ENCODE results near the gene RNF41. TPM values are rescaled to one million over a fixed set of nuclear protein-coding genes. Genes with fewer than 3 reads are reported as not detected.
"Not testable (repeated sequence)": the region's sequence is repeated elsewhere in the genome, so short reads cannot be mapped to it uniquely, and the experiment has no call there.

The RNF41 gene
- total RNA-seq, 2 donors from 2014 or later: 35.5 to 37.4 TPM

DNA sequence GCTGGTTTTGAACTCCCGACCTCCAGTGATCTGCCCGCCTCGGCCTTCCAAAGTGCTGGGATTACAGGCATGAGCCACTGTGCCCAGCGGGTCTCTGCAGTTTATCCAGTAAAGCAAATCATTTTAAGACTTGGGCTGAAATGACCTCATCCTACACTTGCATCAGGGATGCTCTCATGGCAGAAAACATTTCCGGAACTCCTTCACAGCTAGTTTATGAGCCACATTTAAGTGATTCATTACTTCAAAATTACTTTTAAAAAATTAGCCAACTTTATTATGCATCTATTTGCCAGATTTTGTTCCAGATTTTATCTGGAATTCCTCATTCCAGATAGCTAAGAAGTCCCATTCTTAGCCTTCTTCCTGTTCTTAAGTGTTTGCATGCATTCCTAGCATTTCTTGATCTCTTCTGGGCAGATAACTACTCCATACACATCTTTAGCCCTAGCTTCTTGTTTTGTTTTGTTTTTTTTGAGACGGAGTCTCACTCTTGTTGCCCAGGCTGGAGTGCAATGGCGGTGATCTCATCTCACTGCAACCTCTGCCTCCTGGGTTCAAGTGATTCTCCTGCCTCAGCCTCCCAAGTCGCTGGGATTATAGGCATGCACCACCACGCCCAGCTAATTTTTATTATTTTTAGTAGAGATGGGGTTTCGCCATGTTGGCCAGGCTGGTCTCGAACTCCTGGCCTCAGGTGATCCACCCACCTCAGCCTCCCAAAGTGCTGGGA lies 24.7 kb downstream of the RNF41 start:
- H3K27ac Mint-ChIP-seq, DNase-seq: not testable (repeated sequence)

GRCh38 chr12:56193025-56193578 lies 28.6 kb downstream of the RNF41 start:
- Mint-ChIP-seq H3K27ac (peak overlapping the region; percentile 79), H3K36me3 (ENCODE audit: low read depth) (peaks cover 13% of the 10 kb centered on the region), H3K4me1 (peaks cover 34% of the 10 kb centered on the region), H3K4me3 (peak overlapping the region; percentile 4), H3K27me3 (peaks cover 4% of the 10 kb centered on the region)
- DNase-seq: peak; percentile 25 to 62 (median 34)
- no peak for ATAC-seq
- H3K9me3 ChIP-seq (ENCODE audit: control insufficient read depth, low read length, poor library complexity, severe bottlenecking): no peaks in the 10 kb centered on the region

More for the DNA sequence above, 24.7 kb downstream of the RNF41 start:
- not testable (repeated sequence) for H3K36me3 Mint-ChIP-seq (ENCODE audit: low read depth); H3K27me3 Mint-ChIP-seq; ATAC-seq; H3K9me3 ChIP-seq (ENCODE audit: control insufficient read depth, low read length, poor library complexity, severe bottlenecking); H3K4me3 Mint-ChIP-seq
- H3K4me1 Mint-ChIP-seq: peaks cover 16% of the 10 kb centered on the region

- no peaks in the 10 kb centered on the region for H3K9me3 ChIP-seq (ENCODE audit: control insufficient read depth, low read length, poor library complexity, severe bottlenecking)
- peak overlapping the region; percentile 79 for H3K27ac Mint-ChIP-seq
- peaks cover 13% of the 10 kb centered on the region for H3K36me3 Mint-ChIP-seq (ENCODE audit: low read depth)
- ATAC-seq (no peak), DNase-seq (no peak)
- peaks cover 39% of the 10 kb centered on the region for H3K4me1 Mint-ChIP-seq
- H3K4me3 Mint-ChIP-seq: peak overlapping the region; percentile 61
- H3K27me3 Mint-ChIP-seq: peaks cover 4% of the 10 kb centered on the region
Observed at GRCh38 chr12:56192582-56192981, 29.1 kb downstream of the RNF41 start.

DNA sequence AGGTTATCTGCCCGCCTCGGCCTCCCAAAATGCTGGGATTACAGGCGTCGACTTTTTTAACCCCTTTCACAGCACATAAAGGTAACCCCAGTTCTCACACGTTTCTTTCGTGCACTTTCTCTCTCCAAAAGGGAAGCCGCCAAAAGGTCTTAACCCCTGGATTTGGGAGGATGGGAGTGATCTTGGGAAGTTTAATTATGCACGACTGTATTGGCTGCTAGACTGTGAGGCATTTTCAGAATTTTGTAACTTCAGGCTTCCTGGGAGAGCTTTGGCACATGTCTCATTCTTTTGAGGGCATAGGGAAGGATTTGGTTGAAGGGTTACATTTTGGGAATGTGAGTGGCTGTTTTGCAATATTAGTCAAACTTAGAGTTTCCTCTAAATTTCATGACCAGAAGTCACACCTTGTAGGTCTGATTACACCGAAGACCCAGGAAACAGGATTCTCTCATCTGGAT lies 31.0 kb downstream of the RNF41 start:
- no peaks in the 10 kb centered on the region for H3K9me3 ChIP-seq (ENCODE audit: control insufficient read depth, low read length, poor library complexity, severe bottlenecking)
- Mint-ChIP-seq H3K4me1 (peaks cover 50% of the 10 kb centered on the region), H3K27me3 (peaks cover 4% of the 10 kb centered on the region), H3K4me3 (peak overlapping the region; percentile 99), H3K36me3 (ENCODE audit: low read depth) (peaks cover 15% of the 10 kb centered on the region), H3K27ac (peak overlapping the region; percentile 100)
- no peak for DNase-seq
- ATAC-seq: no peak

DNA sequence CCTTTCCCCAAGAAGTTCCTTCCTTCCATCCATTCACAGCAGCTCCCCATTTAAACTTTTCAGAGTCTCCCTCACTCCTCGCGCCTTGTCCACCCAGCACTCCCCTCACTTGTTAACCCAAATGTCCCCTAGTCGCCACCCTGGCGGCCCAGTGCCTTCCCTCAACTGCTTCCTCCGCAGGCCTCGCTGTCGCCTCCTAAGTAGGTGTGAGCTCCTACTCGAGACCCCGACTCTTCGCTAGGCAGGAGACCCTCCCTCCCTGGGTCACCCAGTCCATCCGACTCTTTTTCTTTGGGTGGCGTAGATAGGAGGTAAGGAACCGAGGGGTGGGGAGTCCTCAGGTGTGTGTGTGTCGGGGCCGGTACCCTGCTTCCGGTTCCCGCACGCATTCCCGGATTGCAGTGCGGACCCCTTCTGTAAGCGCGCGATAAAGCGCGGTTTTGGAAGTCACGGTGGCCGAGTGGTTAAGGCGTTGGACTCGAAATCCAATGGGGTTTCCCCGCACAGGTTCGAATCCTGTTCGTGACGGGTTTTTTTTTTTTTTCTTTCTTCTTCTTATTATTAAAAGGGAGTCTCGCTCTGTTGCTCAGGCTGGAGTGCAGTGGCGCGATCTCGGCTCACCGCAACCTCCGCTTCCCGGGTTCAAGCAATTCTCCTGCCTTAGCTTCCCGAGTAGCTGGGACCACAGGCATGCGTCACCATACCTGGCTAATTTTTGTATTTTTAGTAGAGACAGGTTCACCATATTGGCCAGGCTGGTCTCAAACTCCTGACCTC lies 31.6 kb downstream of the RNF41 start:
- peak; percentile 41 to 61 (median 59) for DNase-seq
- peak overlapping the region; percentile 100 for H3K27ac Mint-ChIP-seq
- peaks cover 52% of the 10 kb centered on the region for H3K4me1 Mint-ChIP-seq
- peak; percentile 32 for ATAC-seq
- H3K9me3 ChIP-seq (ENCODE audit: control insufficient read depth, low read length, poor library complexity, severe bottlenecking): no peaks in the 10 kb centered on the region
- H3K36me3 Mint-ChIP-seq (ENCODE audit: low read depth): peaks cover 15% of the 10 kb centered on the region
- peaks cover 4% of the 10 kb centered on the region for H3K27me3 Mint-ChIP-seq
- H3K4me3 Mint-ChIP-seq: peak overlapping the region; percentile 99

- peaks cover 11% of the 10 kb centered on the region for H3K36me3 Mint-ChIP-seq (ENCODE audit: low read depth)
- H3K27ac Mint-ChIP-seq: peak within 1 kb of the TSS; percentile 100
- peak within 1 kb of the TSS; percentile 99 for H3K4me3 Mint-ChIP-seq
- ATAC-seq: peak; percentile 87
- DNase-seq: peak; percentile 81 to 91 (median 87)
- peaks cover 48% of the 10 kb centered on the region for H3K4me1 Mint-ChIP-seq
- peaks cover 4% of the 10 kb centered on the region for H3K27me3 Mint-ChIP-seq
- no peaks in the 10 kb centered on the region for H3K9me3 ChIP-seq (ENCODE audit: control insufficient read depth, low read length, poor library complexity, severe bottlenecking)
Observed at GRCh38 chr12:56189099-56189917, 32.4 kb downstream of the RNF41 start, which contains the start of gene SMARCC2. Gene SMARCC2 (minus strand): TSS chr12:56189483. CDS start chr12:56189461, 22 bp downstream.

DNA sequence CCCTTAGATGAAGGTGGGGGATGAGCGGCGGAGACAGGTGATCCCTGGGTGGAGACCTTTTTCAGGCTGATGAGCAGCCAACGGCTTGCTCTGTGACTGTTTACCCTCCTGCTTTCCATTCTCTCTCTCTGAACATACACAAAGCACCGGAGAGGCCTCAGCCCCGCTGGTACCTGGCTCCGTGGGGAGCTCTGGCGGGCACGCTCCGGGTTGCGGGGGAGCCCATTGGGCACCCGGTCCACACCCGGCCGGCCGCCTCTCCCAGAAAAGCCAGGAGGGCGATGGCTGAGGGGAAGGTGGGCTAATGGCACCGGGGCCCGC lies 33.0 kb downstream of the RNF41 start:
- DNase-seq (peak in 1 of 3 donors; percentile 10), ATAC-seq (peak; percentile 6)
- Mint-ChIP-seq H3K4me3 (peak overlapping the region; percentile 99), H3K27me3 (peaks cover 4% of the 10 kb centered on the region), H3K27ac (peak overlapping the region; percentile 95), H3K36me3 (ENCODE audit: low read depth) (peaks cover 8% of the 10 kb centered on the region), H3K4me1 (peaks cover 46% of the 10 kb centered on the region)
- no peaks in the 10 kb centered on the region for H3K9me3 ChIP-seq (ENCODE audit: control insufficient read depth, low read length, poor library complexity, severe bottlenecking)

DNA sequence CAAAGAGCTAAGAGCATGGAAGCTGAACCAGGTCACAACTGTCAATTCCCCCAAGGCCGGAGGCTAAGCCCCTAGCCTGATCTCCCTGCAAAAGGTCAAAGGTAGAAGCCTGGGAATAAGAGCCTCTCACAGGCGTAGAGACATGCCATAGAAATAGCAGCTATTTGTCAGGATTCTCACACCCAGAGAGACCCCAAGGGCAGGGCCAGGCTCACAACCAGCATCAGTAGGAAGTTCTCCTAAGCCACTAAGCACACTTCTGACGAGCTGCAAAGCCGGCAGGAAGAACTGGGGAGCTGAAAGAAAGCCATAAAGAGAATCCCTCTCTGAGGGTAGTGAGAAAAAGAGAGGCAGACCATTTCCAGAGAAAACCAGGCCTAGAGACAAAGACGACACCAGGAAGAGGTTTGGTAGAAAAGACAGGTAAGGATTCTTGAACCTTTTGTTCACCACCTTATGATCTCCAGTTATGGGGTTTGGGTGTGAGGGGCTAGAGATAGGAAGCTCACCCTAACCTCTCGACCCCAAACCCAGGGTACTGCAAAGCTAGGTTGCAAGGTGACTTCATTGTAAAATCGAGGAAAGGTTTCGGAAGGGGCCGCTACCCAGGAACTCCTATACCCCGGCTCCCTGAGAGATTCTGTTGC lies 33.5 kb downstream of the RNF41 start:
- Mint-ChIP-seq H3K27ac (peak overlapping the region; percentile 95), H3K4me3 (peak overlapping the region; percentile 99), H3K27me3 (peaks cover 4% of the 10 kb centered on the region), H3K4me1 (peaks cover 42% of the 10 kb centered on the region), H3K36me3 (ENCODE audit: low read depth) (peaks cover 8% of the 10 kb centered on the region)
- no peak for DNase-seq
- H3K9me3 ChIP-seq (ENCODE audit: control insufficient read depth, low read length, poor library complexity, severe bottlenecking): no peaks in the 10 kb centered on the region
- no peak for ATAC-seq

DNA sequence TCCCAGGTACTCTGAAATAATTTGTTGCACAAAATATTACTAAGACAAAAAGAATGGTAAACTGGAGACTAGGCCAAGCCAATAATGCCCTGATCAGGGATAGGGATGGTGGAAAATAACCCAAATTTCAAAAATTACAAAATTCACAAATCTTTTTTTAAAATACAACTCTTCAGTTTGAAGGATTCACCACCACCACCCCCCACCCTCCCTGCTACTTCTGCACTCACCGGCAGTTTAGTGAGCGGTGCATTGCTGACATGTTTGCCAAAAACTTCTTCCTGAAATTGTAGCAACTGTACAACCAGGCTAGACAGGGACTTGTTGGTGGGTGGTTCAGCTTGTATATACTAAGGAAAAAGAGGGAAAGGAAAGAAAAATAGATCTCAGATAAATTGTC lies 34.8 kb downstream of the RNF41 start:
- peaks cover 8% of the 10 kb centered on the region for H3K36me3 Mint-ChIP-seq (ENCODE audit: low read depth)

GRCh38 chr12:56178347-56178746 lies 43.4 kb downstream of the RNF41 start:
- no peaks in the 10 kb centered on the region for H3K9me3 ChIP-seq (ENCODE audit: control insufficient read depth, low read length, poor library complexity, severe bottlenecking)
- H3K27ac Mint-ChIP-seq: peak overlapping the region; percentile 90
- peaks cover 10% of the 10 kb centered on the region for H3K36me3 Mint-ChIP-seq (ENCODE audit: low read depth)
- no peak overlapping the region for H3K4me3 Mint-ChIP-seq
- DNase-seq (no peak), ATAC-seq (no peak)
- no peaks in the 10 kb centered on the region for H3K27me3 Mint-ChIP-seq
- peaks cover 4% of the 10 kb centered on the region for H3K4me1 Mint-ChIP-seq

More for the DNA sequence above, 34.8 kb downstream of the RNF41 start:
- no peak overlapping the region for H3K4me3 Mint-ChIP-seq
- peaks cover 4% of the 10 kb centered on the region for H3K27me3 Mint-ChIP-seq
- H3K9me3 ChIP-seq (ENCODE audit: control insufficient read depth, low read length, poor library complexity, severe bottlenecking): no peaks in the 10 kb centered on the region
- ATAC-seq (no peak), DNase-seq (no peak)
- H3K4me1 Mint-ChIP-seq: peaks cover 36% of the 10 kb centered on the region
- peak overlapping the region; percentile 95 for H3K27ac Mint-ChIP-seq

- ATAC-seq (no peak), DNase-seq (no peak)
- Mint-ChIP-seq H3K36me3 (ENCODE audit: low read depth) (peaks cover 13% of the 10 kb centered on the region), H3K27me3 (no peaks in the 10 kb centered on the region), H3K27ac (no peak overlapping the region), H3K4me1 (peaks cover 7% of the 10 kb centered on the region), H3K4me3 (no peak overlapping the region)
- no peaks in the 10 kb centered on the region for H3K9me3 ChIP-seq (ENCODE audit: control insufficient read depth, low read length, poor library complexity, severe bottlenecking)
Observed at GRCh38 chr12:56172839-56173238, 48.9 kb downstream of the RNF41 start.

DNA sequence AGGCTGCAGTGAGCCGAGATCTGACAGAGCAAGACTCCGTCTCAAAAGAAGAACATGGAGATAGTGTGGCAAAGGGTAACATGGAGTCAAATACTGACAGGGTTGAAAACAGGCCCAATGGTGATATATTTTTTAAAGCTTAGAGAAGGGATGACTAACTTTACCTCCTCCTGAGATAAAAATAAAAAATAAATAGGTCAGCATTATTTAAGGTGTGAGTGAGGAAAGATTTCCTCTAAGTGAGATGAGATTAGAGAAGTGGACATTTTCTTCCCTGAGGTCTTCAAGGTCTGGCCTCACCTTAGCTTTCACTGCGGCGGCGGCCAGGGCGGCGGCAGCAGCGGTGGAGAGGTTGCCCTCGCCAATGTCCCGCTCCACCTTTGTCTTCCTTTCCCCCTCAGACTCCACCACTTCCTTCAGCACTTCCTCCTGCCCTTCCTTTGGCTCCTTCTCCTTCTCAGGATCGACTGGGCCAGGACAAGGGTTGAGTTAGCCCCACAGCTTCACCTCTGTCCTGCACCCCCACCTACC lies 52.4 kb downstream of the RNF41 start:
- H3K4me1 Mint-ChIP-seq: peaks cover 9% of the 10 kb centered on the region
- H3K36me3 Mint-ChIP-seq (ENCODE audit: low read depth): peaks cover 16% of the 10 kb centered on the region
- ATAC-seq (no peak), DNase-seq (no peak)
- no peaks in the 10 kb centered on the region for H3K9me3 ChIP-seq (ENCODE audit: control insufficient read depth, low read length, poor library complexity, severe bottlenecking)
- no peaks in the 10 kb centered on the region for H3K27me3 Mint-ChIP-seq
- peak overlapping the region; percentile 11 for H3K27ac Mint-ChIP-seq
- no peak overlapping the region for H3K4me3 Mint-ChIP-seq

All from T-helper 17 cell (primary cell).